Measurements from ENCODE around the gene MTURN.

Gene MTURN

DNA sequence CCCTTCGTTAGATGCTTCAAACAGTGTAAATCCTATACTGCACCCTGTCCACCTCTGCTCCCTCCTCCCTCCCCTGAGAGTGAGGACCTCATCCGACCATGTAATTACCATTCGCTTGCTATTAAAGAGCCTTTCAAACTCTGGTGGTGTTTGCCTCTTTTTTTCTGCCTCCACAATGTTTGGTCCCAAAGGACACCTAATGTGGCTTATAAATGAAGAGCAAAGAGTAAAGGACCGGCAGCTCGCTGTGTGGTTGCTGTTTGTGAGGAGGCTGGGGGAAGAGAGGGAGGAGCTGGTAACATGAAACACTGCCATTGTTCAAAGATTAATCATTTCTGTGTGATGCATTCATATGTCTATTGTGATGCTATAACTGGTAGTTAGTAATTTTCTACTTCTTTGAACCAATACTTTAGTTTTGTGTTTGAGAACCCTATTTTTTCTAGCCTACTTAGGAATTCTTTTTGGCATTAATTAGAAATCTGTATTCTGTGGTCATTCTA lies 27.9 kb downstream of the MTURN start:
- no peak for DNase-seq

GRCh38 chr7:30163231-30163894 lies 28.6 kb downstream of the MTURN start:
- no peak for DNase-seq

DNA sequence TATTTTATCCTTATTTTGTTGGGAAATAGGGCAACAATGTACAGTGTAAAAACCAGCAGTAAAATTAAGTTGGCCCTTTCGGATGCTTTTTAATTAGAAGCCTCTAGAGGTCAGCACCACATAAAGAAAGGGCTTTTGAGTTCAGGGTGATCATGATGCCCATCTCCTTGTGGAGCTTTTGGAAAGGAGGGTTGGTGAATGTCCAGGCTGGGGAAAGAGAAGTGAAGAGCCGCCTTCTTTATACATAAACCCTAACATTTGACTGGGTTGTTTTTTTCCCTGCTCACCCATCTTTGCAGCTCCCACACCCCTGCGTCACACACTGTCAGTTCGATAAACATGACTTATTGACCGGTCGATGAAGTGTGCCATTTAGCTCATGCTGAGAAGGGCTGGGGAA lies 29.8 kb downstream of the MTURN start:
- DNase-seq: peak; percentile 70 to 73

GRCh38 chr7:30165590-30165989 lies 30.8 kb downstream of the MTURN start:
- DNase-seq: no peak

DNA sequence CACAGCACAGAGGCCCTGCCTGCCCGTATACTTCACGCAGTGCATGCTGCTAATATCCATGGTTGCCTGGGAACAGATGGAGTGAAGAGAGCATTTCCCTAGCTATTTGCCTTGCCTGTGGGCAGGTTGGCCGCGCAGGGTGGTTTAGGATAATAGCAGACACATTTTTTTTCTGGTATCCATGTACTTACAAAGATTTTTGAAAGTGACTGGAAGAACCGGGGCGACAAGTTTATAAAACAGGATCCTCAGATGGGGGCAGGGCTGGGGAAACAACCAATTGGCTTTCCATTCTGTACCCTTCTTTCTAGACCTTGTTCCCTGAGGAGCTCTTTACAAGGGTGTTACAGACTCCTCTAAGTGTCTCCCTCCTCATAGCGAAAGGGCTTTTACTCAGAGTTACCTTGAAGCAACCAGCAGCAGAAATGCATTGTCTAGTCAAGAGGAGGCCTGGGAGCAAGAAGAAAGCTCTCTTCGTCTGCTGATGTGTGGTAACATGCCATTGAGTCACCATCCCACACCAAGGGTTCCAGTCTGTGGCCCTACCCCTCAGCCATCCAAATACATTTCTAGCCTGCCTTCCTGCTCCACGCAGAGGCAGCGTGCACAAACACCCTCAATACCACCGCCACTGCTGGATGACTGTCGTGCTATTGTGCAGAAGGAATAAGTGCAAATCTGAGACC lies 31.5 kb downstream of the MTURN start:
- no peak for DNase-seq

GRCh38 chr7:30166841-30167235 lies 32.1 kb downstream of the MTURN start:
- DNase-seq: no peak

- DNase-seq: no peak
These were observed 33.1 kb downstream of the MTURN start for GRCh38 chr7:30167901-30168300.

DNA sequence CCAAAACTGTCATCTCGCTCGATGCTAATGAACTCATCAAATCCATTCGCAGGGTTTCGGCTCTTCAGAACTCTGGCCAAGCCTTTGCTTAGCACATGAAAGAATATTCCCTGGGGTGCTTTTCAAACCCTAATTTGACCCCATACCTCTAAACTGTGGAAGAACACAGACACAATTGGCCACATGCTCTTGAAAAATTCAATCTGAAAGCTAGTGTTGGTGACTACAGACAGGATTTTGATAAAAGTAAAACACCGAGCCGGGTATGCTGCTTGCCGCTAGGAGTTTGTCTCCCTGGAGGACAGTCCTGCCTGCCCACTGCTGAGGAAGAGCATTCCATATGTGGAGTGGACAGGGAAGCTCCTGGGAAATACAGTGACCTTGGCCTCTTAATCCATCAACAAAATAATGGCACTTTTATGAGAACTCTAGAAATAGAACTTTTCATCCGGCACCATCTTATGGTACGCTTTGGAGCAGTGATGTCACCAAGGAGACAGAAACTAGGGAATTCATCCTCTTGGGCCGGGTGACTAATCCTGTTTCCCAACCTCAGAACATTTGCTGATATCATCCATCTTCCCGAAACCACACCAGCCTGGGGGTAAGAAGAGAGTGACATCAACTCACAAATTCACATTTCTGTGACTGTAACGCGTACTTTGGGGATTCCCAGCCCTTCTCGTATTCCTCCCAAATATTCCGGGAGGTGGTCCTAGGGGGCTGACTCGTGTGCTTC lies 34.2 kb downstream of the MTURN start:
- no peak for DNase-seq

GRCh38 chr7:30169579-30169978 lies 34.8 kb downstream of the MTURN start:
- DNase-seq: no peak

- DNase-seq: no peak
These were observed 35.9 kb downstream of the MTURN start for GRCh38 chr7:30170476-30171205.

DNA sequence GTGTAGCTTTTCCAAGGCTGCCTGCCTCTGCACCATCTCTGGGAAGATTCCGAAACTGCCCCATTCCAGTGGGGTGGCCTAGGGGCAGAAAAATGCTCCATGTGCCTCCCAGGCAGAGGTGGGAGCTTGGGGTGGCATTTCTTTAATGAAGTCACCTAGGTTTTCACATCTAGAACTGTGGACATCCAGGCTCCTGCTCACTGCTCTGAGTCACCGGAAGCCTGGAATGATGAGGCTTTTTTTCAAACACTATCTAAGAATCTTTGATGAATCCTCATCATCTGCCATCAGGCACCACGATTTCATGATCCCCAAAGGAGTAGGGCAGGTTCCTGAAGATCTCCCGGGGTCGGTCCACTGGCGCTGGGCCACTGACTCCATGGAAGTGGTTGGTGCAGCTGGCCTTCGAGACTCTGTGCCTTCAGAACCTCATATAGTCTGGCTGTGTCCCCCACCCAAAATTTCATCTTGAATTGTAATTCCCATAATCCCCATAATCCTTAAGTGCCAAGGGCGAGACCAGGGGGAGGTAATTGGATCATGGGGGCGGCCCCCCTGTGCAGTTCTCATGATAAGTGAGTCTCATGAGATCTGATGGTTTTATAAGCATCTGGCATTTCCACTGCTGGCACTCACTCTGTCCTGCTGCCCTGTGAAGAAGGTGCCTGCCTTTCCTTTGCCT lies 37.1 kb downstream of the MTURN start:
- DNase-seq: no peak

- DNase-seq: peak; percentile 9 to 61
These were observed 37.7 kb downstream of the MTURN start for GRCh38 chr7:30172451-30172850.

DNA sequence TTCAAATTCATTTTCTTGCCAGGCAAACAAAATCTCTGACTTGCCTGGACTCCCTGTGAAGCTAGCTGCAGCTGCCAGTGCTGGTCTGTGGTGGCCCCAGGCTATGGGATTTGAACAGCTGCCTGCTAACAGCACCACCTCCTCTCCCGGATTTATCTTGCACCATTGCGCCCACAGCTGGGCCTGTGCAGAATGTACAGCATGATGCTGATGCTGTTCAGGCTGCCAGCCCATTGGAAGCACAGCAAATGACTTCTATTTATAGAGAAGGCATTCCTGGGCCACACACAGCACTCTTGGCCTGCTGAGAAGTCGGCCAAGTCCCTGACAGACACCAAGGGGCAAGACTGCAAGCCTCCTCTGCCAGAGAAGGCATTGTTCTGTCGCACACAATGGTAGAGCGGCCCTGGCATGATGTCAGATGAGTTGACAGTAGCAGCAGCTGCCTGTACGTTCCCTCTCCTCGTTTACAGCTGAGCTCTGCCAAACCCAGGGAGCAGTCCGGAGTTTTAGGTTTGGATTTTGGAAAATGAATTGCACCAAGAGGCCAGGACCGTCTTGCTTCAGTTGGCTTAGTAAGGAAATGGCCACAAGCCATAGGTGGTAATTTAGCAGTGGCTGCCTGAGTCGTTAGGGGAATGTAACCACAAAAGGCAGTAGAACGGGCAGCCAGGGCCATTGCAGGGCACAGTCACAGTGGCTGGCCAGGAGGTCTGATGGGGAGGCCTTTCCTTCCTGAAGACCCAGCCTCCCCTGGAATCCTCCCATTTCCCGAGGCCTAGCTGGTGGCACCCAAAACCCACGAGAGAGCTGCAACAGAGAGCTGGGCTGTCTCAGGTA lies 38.5 kb downstream of the MTURN start:
- DNase-seq: peak; percentile 95 to 99

DNA sequence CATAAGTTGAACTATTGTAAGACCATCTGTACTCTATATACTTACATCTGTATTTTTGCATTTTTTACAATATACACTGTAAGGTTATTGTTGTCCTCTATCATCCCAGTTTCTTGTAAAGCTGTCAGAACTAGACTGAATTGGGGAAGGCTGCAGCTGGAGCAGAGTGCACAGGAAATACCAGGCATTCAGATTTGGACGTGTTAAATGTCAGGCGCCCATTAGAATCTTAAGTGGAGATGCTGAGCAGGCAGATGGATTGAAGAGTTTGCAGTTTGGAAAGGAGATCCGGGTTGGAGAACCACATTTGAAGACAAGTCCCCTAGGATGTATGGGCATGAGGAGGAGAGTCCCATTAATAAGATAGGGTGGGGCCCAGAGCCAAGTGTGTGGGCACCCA lies 40.4 kb downstream of the MTURN start:
- no peak for DNase-seq

GRCh38 chr7:30175636-30176147 lies 40.9 kb downstream of the MTURN start:
- DNase-seq: no peak

GRCh38 chr7:30176463-30177109 lies 41.8 kb downstream of the MTURN start:
- no peak for DNase-seq

GRCh38 chr7:30177186-30177585 lies 42.4 kb downstream of the MTURN start:
- DNase-seq: no peak

GRCh38 chr7:30177965-30178364 lies 43.2 kb downstream of the MTURN start:
- no peak for DNase-seq

DNA sequence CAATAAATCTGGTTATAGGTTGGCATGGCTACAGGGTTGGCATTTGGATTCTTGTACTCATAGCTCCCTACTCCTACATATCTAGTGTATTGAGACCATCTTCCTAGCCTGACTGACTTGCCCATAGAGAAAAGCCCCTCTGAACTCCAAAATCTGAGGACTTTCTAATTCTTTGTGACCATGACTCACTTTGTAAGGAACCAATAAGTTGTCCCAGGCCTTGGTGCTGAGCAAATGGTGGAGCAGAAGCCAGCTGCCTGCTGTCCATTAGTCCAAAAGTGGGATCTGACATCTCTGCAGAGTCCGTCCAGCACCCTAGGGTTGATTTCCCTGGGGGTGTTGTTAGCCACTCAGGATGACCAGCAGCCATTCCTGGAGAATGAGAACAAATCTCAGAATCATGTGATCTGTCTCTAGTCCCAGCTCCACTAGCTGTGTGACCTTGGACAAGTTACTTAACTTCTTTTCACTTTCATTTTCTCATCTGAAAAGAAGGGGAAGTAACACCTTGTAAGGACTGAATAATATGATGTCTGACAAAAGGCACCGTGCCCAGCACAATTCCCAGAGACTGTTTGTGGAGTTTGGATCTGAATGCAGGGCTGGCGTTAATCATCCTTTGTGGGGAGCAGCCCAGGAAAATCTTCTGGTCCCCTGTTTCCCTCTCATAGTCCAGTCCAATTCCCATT lies 44.1 kb downstream of the MTURN start:
- no peak for DNase-seq

DNA sequence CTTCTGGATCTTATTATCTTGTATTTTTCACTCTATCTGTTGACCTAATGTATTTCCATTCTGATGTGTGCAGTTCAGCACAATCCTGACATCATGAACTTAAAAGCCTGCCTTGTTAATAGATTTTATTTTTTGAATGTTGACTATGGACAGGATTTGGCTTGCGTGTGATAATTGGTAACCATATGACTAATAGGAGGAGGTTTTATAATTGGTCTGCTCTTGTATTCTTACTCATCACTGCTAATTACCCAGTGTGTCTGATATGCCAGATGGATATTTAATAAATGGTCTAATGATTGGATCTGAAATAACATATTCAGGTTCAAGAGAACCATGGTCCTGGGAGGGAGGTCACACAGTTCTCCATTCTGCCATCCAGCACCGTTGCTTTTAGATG lies 45.9 kb downstream of the MTURN start:
- no peak for DNase-seq

All from SHP77 (cell line).